ENCODE data around the gene MUC3A.
"Not testable (repeated sequence)": the region's sequence is repeated elsewhere in the genome, so short reads cannot be mapped to it uniquely, and the experiment has no call there.

The MUC3A gene

DNA sequence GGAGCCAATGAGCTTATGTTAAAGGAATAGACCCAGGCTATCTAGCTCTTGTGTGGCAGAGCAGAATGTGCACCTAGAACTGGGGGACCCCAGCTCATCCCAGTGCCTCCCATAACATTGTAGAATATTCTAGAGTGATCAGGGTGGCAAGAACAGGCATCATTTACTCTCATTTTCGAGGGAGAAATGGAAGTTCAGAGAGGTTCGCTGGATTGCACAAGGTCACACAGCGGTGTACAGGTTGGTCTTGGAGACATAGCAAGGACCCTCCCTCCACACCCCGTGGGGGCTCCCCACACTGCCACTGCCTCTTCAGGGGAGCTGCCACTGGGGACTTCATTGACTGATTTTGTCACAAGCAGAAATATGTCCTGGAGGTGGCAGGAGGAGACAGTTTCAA, 29.0 kb downstream of the MUC3A start:
- DNase-seq = no peak

DNA sequence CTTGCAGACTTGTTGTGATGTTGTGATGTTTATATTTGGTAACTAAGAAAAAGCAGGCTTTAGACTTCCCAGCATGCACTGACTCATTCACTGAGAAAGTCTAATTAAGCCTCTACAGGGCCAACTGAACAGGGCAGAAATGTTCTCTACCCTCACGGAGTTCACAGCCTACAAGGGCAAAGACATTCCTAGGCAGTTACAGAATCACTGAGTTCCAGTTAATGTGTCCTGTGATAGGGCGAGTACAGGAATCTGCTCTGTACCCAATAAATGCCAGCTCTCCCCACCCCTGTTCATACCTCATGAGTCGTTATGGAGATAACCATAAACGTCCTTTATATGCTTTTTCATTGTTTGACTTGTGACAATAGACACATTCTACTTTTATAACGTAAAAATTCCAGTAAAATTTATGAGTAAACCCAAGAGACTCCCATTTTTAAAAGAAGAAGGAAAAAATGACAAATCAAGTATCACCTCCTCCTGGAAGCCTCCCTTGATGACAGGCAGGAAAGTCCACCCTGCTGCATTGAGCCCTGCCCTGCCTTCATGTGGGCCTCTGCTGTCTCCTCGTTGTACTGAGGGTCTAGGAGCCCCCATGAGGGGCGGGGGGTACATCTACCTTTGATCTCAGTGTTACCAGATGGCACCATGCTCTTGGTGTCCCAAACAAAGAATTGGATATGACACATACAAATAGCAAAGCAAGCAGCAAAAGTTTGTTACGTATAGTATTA, 34.3 kb downstream of the MUC3A start:
- no peak for DNase-seq

DNA sequence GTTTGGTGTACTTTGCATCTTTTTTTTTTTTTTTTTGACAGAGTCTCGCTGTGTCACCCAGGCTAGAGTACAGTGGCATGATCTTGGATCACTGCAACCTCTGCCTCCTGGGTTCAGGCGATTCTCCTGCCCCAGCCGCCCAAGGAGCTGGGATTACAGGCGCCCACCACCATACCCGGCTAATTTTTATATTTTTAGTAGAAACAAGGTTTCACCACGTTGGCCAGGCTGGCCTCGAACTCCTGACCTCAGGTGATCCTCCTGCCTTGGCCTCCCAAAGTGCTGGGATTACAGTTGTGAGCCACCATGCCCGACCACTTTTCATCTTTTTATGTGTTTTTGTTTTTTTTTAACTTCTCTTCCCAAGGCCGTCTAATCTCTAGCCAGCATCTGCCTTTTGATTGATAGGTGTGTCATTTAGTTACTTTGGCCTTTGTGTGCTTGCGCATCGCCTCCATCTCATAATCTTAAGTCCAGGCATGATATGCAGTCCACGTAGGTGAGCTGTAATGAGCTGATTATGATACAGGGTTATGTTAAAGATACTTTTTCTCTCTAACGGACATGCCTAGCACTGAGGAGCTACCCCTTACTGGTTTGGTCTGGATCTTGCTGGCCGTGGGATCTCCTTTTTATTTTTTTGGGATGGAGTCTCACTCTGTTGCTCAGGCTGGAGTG, 35.0 kb downstream of the MUC3A start:
- not testable (repeated sequence) for DNase-seq

DNA sequence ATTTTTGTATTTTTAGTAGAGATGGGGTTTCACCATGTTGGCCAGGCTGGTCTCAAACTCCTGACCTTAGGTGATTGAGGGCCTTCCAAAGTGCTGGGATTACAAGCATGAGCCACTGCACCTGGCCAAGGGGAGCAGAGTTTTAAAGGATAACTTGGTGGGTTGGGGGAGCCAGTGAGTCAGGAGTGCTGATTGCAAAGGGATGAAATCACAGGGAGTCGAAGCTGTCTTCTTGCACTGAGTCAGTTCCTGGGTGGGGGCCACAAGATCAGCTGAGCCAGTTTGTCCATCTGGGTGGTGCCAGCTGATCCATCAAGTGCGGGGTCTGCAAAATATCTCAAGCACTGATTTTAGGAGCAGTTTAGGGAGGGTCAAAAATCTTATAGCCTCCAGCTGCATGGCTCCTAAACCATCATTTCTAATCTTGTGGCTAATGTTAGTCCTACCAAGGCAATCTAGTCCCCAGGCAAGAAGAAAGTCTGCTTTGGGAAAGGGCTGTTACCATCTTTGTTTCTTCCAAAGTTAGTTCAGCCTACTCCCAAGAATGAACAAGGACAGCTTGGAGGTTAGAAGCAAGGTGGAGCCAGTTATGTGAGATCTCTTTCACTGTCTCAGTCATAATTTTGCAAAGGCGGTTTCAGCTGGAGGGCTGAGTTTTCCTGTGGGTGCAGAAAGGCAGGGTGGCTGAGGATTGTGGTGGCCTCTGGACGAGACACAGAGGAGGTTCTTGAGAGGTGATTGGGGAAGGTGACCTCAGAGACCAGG, 35.9 kb downstream of the MUC3A start:
- DNase-seq = not testable (repeated sequence)

DNA sequence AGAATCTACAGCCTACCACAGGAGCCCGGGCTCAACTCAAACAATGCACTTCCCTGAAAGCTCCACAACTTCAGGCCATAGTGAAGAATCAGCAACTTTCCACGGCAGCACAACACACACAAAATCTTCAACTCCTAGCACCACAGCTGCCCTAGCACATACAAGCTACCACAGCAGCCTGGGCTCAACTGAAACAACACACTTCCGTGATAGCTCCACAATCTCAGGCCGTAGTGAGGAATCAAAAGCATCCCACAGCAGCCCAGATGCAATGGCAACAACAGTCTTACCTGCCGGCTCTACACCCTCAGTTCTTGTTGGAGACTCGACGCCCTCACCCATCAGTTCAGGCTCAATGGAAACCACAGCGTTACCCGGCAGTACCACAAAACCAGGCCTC, 42.3 kb downstream of the MUC3A start:
- DNase-seq = no peak

DNA sequence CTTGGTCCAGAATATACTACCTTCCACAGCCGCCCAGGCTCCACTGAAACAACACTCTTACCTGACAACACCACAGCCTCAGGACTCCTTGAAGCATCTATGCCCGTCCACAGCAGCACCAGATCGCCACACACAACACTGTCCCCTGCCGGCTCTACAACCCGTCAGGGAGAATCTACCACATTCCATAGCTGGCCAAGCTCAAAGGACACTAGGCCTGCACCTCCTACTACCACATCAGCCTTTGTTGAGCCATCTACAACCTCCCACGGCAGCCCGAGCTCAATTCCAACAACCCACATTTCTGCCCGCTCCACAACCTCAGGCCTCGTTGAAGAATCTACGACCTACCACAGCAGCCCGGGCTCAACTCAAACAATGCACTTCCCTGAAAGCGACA, 42.9 kb downstream of the MUC3A start:
- not testable (repeated sequence) for DNase-seq

DNA sequence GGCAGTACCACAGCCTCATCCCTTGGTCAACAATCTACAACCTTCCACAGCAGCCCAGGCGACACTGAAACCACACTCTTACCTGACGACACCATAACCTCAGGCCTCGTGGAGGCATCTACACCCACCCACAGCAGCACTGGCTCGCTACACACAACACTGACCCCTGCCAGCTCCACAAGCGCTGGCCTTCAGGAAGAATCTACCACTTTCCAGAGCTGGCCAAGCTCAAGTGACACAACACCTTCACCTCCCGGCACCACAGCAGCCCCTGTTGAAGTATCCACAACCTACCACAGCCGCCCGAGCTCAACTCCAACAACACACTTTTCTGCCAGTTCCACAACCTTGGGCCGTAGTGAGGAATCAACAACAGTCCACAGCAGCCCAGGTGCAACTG, 45.3 kb downstream of the MUC3A start:
- DNase-seq = not testable (repeated sequence)

DNA sequence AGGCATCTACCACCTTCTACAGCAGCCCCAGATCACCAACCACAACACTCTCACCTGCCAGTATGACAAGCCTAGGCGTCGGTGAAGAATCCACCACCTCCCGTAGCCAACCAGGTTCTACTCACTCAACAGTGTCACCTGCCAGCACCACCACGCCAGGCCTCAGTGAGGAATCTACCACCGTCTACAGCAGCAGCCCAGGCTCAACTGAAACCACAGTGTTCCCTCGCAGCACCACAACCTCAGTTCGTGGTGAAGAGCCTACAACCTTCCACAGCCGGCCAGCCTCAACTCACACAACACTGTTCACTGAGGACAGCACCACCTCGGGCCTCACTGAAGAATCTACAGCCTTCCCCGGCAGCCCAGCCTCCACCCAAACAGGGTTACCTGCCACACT, 49.2 kb downstream of the MUC3A start:
- not testable (repeated sequence) for DNase-seq

DNA sequence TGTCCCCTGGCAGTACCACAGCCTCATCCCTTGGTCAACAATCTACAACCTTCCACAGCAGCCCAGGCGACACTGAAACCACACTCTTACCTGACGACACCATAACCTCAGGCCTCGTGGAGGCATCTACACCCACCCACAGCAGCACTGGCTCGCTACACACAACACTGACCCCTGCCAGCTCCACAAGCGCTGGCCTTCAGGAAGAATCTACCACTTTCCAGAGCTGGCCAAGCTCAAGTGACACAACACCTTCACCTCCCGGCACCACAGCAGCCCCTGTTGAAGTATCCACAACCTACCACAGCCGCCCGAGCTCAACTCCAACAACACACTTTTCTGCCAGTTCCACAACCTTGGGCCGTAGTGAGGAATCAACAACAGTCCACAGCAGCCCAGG, 50.0 kb downstream of the MUC3A start:
- DNase-seq = not testable (repeated sequence)

DNA sequence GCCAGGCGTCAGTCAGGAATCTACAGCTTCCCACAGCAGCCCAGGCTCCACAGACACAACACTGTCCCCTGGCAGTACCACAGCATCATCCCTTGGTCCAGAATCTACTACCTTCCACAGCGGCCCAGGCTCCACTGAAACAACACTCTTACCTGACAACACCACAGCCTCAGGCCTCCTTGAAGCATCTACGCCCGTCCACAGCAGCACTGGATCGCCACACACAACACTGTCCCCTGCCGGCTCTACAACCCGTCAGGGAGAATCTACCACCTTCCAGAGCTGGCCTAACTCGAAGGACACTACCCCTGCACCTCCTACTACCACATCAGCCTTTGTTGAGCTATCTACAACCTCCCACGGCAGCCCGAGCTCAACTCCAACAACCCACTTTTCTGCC, 50.7 kb downstream of the MUC3A start:
- DNase-seq = not testable (repeated sequence)

DNA sequence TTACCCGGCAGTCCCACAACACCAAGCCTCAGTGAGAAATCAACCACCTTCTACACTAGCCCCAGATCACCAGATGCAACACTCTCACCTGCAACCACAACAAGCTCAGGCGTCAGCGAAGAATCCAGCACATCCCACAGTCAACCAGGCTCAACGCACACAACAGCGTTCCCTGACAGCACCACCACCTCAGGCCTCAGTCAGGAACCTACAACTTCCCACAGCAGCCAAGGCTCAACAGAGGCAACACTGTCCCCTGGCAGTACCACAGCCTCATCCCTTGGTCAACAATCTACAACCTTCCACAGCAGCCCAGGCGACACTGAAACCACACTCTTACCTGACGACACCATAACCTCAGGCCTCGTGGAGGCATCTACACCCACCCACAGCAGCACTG, 53.0 kb downstream of the MUC3A start:
- not testable (repeated sequence) for DNase-seq

DNA sequence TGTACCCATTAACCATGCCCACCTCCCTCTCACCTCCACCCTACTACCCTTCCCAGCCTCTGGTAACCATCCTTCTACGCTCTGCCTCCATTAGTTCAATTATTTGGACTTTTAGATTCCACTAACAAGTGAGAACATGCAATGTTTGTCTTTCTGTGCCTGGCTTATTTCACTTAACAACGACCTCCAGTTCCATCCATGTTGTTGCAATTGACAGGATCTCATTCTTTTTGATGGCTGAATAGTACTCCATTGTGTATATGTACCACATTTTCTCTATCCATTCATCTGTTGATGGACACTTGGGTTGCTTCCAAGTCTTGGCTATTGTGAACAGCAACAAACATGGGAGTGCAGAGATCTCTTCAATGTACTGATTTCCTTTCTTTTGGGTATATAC, 58.0 kb downstream of the MUC3A start:
- DNase-seq = not testable (repeated sequence)

DNA sequence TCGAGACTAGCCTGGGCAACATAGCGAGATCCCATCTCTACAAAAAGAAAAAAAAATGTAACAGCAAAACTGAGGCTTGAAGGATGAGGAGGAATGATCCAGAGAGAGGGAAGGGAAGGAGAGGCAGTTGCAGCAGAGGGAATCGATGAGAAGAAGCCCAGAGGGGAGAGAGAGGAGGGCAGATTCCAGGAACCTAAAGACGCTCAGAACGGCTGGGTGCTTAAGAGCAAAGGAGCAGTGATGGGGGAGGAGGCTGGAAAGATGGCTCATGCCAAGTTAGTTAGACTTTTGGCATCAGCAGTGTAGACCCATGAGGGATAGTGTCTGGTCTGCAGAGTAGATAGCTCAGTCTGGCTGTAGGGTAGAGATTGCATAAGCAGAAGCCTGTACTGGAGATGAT, 60.3 kb downstream of the MUC3A start:
- DNase-seq = no peak

DNA sequence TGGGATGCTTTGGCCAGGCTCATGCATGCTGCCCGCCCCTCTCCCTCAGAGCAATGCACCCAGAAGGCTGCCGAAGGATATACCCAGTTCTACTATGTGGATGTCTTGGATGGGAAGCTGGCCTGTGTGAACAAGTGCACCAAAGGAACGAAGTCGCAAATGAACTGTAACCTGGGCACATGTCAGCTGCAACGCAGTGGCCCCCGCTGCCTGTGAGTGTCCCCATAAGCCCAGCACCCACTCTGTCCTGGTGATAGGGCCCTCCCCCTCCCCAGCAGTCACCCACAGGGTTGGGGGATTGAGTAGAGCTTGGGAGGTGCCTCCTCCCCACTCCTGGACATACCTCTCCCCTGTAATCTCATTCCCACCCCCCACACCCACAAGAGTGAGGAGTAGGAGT, 63.6 kb downstream of the MUC3A start:
- no peak for DNase-seq

DNA sequence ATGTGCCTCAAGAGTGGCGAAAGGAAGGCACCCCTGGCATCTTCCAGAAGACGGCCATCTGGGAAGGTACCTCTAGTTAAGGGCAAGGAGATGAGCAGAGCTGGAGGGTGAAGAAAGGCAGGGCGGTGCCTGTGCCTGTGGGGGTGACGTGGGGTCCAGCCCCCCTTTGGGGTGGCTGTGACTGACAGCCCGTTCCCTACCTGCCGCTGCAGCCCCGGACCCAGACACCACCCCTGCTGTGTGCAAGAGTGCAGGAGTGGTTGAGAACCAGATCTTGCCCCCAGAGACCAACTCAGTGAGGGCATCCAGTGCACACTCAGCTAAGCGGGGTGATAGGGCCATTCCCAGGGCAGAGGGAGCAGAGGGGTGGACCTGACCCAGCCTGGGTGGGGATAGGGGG, 66.3 kb downstream of the MUC3A start:
- DNase-seq = no peak

DNA sequence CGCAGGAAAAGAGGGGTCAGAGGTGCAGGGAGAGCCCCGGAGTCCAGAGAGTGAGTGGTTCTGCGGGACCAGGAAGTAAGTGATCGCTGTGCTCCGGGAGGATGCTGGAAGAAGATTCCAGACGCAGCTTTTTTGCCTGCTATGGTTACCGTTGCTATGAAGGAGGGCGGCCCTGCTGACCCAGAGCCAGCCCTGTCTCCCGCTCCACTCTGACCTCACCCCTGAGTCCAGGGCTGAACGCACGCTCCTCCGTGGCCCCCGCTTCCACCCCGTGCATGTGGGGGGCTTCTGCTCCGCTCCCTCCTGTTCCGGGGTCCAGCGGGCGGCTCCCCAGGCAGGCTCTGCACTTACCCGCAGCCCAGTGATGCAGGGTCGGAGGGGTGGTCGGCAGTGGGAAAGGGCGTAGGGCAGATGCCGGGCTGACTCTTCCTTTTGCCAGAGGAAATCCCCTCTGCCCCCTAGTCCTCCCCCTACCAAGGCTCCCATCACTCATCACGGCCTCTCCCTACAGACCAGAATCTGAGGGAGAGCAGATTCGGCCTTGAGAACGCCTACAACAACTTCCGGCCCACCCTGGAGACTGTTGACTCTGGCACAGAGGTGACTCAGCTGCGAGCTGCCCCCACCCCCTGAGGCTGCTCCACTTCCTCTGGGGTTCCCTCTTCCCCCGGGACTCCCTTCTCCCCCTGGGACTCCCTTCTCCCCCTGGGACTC, 67.9 kb downstream of the MUC3A start:
- DNase-seq = peak; percentile 76

All from DMS153 (cell line).